K562 (cell line): ENCODE data around the gene NACA. TPM values are rescaled to one million over a fixed set of nuclear protein-coding genes. Genes with fewer than 3 reads are reported as not detected.

Experiments
- ATF1 ChIP-seq, 2 experiments: fragments of 450-650 bp in 1 of 2; IDR thresholded peaks; 2 replicates each; pipeline ENCODE4 v1.6.1; 2016; ENCODE audit warnings: missing compliant biosample characterization in 1 of 2, missing genetic modification characterization in 1 of 2
- CHD7 ChIP-seq: fragments of 200-600 bp; sonication (generic); IDR thresholded peaks from one replicate; pipeline ENCODE4 v1.6.1; 2012; ENCODE audit warnings: mild to moderate bottlenecking, low read depth, low read length, inconsistent platforms
- NCOR1 ChIP-seq: fragments of 450-650 bp; IDR thresholded peaks from 2 replicates; pipeline ENCODE4 v1.6.1; 2016; ENCODE audit warnings: mild to moderate bottlenecking, moderate library complexity
- RBM34 ChIP-seq: fragments of 200-400 bp; formaldehyde crosslinking; IDR thresholded peaks from 2 replicates; pipeline ENCODE4 v1.6.1; 2018; ENCODE audit warnings: low read length, borderline replicate concordance; ENCODE audit not compliant: insufficient read depth
- SMARCE1 ChIP-seq: fragments of 450-650 bp; IDR thresholded peaks from 2 replicates; pipeline ENCODE4 v1.7.1; 2016; ENCODE audit warnings: mild to moderate bottlenecking
- STAT6 ChIP-seq: sonication (generic); formaldehyde crosslinking; IDR thresholded peaks from 2 replicates; pipeline ENCODE4 v1.8.1; 2023; ENCODE audit warnings: mild to moderate bottlenecking, missing genetic modification reagents
- ZNF174 ChIP-seq: fragments of 250-450 bp; sonication (Bioruptor Pico); IDR thresholded peaks from 2 replicates; pipeline ENCODE4 v1.4.0; 2020; ENCODE audit warnings: mild to moderate bottlenecking
- ZNF764 ChIP-seq: fragments of 250-450 bp; sonication (Bioruptor Pico); IDR thresholded peaks from 2 replicates; pipeline ENCODE4 v1.4.0; 2020; ENCODE audit warnings: low read depth, mild to moderate bottlenecking, moderate library complexity
- polyA plus RNA-seq, 8 experiments: library from polyadenylated mRNA; depleted of rRNA in 4 of 8; stranded (reverse) in 5 of 8; unstranded in 3 of 8; fragments of >200 nt; fragmentation: Nextera tagmentation in 2 of 8; fragmentation: Illumina TruSeq in 1 of 8; extraction: Ambion mirVana in 2 of 8; extraction: Trizol in 1 of 8; gene quantifications; 2 replicates each; pipeline versions ENCODE4 v1.2.1 to v1.2.3, GENCODE V29; 2011 to 2014; ENCODE audit warnings: inconsistent platforms in 1 of 8, missing spikeins in 1 of 8
- total RNA-seq, 7 experiments: library from RNA; depleted of rRNA in 6 of 7; stranded (reverse); fragments of >200 nt in 6 of 7; fragmentation: Illumina TruSeq in 2 of 7; extraction: Trizol in 2 of 7; gene quantifications; 2 replicates each; pipeline versions ENCODE4 v1.2.1 to v1.2.3, GENCODE V29; 2011 to 2021; ENCODE audit warnings: low replicate concordance in 1 of 7

The NACA gene
- total and polyA plus RNA-seq, 9 of the 15 experiments (the other 6 are each of a cell fraction or from before 2014, with no cell fraction given) = 1,030 to 2,416 (median 1,645) TPM

GRCh38 chr12:56688129-56688845, 36.8 kb downstream of the NACA start, which contains the start of gene PTGES3 (continued):
- no peak for TF ChIP-seq CHD7
- no peak for TF ChIP-seq STAT6 (CRISPR knock-in tag)
- TF ChIP-seq SMARCE1 = no peak
- peak; percentile 66 for TF ChIP-seq ATF1 (CRISPR knock-in tag; IDR thresholded peaks at IDR 0.05)
- TF ChIP-seq ATF1 (tag; IDR thresholded peaks at IDR 0.05) = peak; percentile 90
- no peak for TF ChIP-seq ZNF174 (CRISPR knock-in tag)
- peak; percentile 41 for TF ChIP-seq NCOR1
- no peak for TF ChIP-seq RBM34
- no peak for TF ChIP-seq ZNF764 (CRISPR knock-in tag)
